ENCODE data around the gene CHRNG. TPM values are rescaled to one million over a fixed set of nuclear protein-coding genes. Genes with fewer than 3 reads are reported as not detected.

CHRNG gene
- total and polyA plus RNA-seq, 2 experiments from 2014 or later = not detected

DNA sequence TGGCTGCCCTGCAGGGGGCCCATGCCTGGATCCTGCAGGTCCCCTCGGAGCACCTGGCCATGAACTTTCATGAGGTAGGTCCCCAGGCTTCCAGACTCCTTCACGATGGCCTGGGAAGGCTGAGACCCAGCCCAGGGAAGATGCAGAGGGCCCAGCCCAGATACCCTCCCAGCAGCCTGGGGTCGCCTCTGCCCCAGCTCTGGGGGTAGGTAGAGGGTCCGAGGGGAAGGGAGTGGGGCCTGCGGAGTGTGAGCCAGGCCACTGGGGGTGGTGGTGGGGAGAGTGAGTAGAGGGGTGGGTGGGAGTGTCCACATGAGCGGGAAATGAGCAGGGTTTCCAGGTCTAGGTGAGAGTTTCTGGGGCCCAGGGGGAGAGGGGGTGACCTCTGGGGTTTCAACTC, 14.7 kb upstream of the CHRNG start (continued):
- TF ChIP-seq, protein P1, sequence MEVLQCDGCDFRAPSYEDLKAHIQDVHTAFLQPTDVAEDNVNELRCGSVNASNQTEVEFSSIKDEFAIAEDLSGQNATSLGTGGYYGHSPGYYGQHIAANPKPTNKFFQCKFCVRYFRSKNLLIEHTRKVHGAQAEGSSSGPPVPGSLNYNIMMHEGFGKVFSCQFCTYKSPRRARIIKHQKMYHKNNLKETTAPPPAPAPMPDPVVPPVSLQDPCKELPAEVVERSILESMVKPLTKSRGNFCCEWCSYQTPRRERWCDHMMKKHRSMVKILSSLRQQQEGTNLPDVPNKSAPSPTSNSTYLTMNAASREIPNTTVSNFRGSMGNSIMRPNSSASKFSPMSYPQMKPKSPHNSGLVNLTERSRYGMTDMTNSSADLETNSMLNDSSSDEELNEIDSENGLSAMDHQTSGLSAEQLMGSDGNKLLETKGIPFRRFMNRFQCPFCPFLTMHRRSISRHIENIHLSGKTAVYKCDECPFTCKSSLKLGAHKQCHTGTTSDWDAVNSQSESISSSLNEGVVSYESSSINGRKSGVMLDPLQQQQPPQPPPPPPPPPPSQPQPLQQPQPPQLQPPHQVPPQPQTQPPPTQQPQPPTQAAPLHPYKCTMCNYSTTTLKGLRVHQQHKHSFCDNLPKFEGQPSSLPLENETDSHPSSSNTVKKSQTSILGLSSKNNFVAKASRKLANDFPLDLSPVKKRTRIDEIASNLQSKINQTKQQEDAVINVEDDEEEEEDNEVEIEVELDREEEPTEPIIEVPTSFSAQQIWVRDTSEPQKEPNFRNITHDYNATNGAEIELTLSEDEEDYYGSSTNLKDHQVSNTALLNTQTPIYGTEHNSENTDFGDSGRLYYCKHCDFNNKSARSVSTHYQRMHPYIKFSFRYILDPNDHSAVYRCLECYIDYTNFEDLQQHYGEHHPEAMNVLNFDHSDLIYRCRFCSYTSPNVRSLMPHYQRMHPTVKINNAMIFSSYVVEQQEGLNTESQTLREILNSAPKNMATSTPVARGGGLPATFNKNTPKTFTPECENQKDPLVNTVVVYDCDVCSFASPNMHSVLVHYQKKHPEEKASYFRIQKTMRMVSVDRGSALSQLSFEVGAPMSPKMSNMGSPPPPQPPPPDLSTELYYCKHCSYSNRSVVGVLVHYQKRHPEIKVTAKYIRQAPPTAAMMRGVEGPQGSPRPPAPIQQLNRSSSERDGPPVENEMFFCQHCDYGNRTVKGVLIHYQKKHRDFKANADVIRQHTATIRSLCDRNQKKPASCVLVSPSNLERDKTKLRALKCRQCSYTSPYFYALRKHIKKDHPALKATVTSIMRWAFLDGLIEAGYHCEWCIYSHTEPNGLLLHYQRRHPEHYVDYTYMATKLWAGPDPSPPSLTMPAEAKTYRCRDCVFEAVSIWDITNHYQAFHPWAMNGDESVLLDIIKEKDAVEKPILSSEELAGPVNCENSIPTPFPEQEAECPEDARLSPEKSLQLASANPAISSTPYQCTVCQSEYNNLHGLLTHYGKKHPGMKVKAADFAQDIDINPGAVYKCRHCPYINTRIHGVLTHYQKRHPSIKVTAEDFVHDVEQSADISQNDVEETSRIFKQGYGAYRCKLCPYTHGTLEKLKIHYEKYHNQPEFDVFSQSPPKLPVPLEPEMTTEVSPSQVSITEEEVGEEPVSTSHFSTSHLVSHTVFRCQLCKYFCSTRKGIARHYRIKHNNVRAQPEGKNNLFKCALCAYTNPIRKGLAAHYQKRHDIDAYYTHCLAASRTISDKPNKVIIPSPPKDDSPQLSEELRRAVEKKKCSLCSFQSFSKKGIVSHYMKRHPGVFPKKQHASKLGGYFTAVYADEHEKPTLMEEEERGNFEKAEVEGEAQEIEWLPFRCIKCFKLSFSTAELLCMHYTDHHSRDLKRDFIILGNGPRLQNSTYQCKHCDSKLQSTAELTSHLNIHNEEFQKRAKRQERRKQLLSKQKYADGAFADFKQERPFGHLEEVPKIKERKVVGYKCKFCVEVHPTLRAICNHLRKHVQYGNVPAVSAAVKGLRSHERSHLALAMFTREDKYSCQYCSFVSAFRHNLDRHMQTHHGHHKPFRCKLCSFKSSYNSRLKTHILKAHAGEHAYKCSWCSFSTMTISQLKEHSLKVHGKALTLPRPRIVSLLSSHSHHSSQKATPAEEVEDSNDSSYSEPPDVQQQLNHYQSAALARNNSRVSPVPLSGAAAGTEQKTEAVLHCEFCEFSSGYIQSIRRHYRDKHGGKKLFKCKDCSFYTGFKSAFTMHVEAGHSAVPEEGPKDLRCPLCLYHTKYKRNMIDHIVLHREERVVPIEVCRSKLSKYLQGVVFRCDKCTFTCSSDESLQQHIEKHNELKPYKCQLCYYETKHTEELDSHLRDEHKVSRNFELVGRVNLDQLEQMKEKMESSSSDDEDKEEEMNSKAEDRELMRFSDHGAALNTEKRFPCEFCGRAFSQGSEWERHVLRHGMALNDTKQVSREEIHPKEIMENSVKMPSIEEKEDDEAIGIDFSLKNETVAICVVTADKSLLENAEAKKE (CRISPR knock-in tag; IDR thresholded peaks at IDR 0.05) = no peak
- TF ChIP-seq ZNF331 (CRISPR knock-in tag; IDR thresholded peaks at IDR 0.05; ENCODE audit: low read depth) (no peak), EZH2phosphoT487 (IDR thresholded peaks at IDR 0.05; ENCODE audit: unreplicated experiment) (no peak), NANOG (IDR thresholded peaks at IDR 0.05; ENCODE audit: borderline replicate concordance) (no peak), ZNF114 (CRISPR knock-in tag; IDR thresholded peaks at IDR 0.05) (no peak)
- TF ChIP-seq, protein P2, sequence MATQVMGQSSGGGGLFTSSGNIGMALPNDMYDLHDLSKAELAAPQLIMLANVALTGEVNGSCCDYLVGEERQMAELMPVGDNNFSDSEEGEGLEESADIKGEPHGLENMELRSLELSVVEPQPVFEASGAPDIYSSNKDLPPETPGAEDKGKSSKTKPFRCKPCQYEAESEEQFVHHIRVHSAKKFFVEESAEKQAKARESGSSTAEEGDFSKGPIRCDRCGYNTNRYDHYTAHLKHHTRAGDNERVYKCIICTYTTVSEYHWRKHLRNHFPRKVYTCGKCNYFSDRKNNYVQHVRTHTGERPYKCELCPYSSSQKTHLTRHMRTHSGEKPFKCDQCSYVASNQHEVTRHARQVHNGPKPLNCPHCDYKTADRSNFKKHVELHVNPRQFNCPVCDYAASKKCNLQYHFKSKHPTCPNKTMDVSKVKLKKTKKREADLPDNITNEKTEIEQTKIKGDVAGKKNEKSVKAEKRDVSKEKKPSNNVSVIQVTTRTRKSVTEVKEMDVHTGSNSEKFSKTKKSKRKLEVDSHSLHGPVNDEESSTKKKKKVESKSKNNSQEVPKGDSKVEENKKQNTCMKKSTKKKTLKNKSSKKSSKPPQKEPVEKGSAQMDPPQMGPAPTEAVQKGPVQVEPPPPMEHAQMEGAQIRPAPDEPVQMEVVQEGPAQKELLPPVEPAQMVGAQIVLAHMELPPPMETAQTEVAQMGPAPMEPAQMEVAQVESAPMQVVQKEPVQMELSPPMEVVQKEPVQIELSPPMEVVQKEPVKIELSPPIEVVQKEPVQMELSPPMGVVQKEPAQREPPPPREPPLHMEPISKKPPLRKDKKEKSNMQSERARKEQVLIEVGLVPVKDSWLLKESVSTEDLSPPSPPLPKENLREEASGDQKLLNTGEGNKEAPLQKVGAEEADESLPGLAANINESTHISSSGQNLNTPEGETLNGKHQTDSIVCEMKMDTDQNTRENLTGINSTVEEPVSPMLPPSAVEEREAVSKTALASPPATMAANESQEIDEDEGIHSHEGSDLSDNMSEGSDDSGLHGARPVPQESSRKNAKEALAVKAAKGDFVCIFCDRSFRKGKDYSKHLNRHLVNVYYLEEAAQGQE (IDR thresholded peaks at IDR 0.05; ENCODE audit: unreplicated experiment) = no peak
- TF ChIP-seq, protein P3, sequence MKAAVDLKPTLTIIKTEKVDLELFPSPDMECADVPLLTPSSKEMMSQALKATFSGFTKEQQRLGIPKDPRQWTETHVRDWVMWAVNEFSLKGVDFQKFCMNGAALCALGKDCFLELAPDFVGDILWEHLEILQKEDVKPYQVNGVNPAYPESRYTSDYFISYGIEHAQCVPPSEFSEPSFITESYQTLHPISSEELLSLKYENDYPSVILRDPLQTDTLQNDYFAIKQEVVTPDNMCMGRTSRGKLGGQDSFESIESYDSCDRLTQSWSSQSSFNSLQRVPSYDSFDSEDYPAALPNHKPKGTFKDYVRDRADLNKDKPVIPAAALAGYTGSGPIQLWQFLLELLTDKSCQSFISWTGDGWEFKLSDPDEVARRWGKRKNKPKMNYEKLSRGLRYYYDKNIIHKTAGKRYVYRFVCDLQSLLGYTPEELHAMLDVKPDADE (IDR thresholded peaks at IDR 0.05) = no peak
